H1 (cell line): ENCODE measurements around the gene PCDHB5. TPM values are rescaled to one million over a fixed set of nuclear protein-coding genes. Genes with fewer than 3 reads are reported as not detected.
"Not testable (repeated sequence)": the region's sequence is repeated elsewhere in the genome, so short reads cannot be mapped to it uniquely, and the experiment has no call there.

ENCODE experiments used
- CTCF ChIA-PET: fragments of 300-600 bp; sonication (Branson Sonifier 250); formaldehyde crosslinking; loops from one replicate; lab custom pipeline; 2021; ENCODE audit not compliant: partially characterized antibody; lab: Charles Lee
- POLR2A ChIA-PET: fragments of 300-600 bp; sonication (Branson Sonifier 250); formaldehyde crosslinking; loops from one replicate; lab custom pipeline; 2021; ENCODE audit warnings: inconsistent platforms; ENCODE audit not compliant: partially characterized antibody; lab: Charles Lee
- DNase-seq, 2 experiments: peaks; one replicate each; pipeline versions ENCODE4 v3.0.0 to v3.0.0-alpha.2; 2010 to 2022; ENCODE audit warnings: low spot score in 2 of 2, low read depth in 1 of 2, mixed read lengths in 1 of 2
- FAIRE-seq: peaks from 2 replicates; lab custom pipeline; 2011; peaks lifted over from hg19 to GRCh38; lab: Jason Lieb, UNC
- H2AFZ ChIP-seq: 2 replicates; pipeline ENCODE4 v1.8.1; 2012; ENCODE audit warnings: low read length, inconsistent platforms
- H2AK5ac ChIP-seq: 2 replicates; pipeline ENCODE4 v1.6.1; 2013; ENCODE audit warnings: low read depth, low read length
- H2BK120ac ChIP-seq: replicated peaks from 2 replicates; pipeline ENCODE3; 2013; ENCODE audit warnings: low read depth, low read length, inconsistent platforms
- H2BK12ac ChIP-seq: 2 replicates; pipeline ENCODE4 v1.6.1; 2013; ENCODE audit warnings: low read depth, low read length
- H2BK15ac ChIP-seq: 2 replicates; pipeline ENCODE4 v1.6.1; 2013; ENCODE audit warnings: low read length
- H2BK20ac ChIP-seq: 2 replicates; pipeline ENCODE4 v1.6.1; 2013; ENCODE audit warnings: low read length
- H2BK5ac ChIP-seq: 2 replicates; pipeline ENCODE4 v1.6.1; 2013; ENCODE audit warnings: low read depth, low read length
- H3K14ac ChIP-seq: 2 replicates; pipeline ENCODE4 v1.6.1; 2013; ENCODE audit warnings: inconsistent platforms; ENCODE audit not compliant: insufficient read length
- H3K18ac ChIP-seq: 2 replicates; pipeline ENCODE4 v1.6.1; 2013; ENCODE audit warnings: low read length; ENCODE audit errors: extremely low read depth
- H3K23ac ChIP-seq: 2 replicates; pipeline ENCODE4 v1.6.1; 2013; ENCODE audit warnings: inconsistent platforms; ENCODE audit not compliant: insufficient read length
- H3K23me2 ChIP-seq: 2 replicates; pipeline ENCODE4 v1.6.1; 2013; ENCODE audit warnings: low read depth, low read length
- H3K27ac ChIP-seq: 2 replicates; pipeline ENCODE4 v1.6.1; 2011; ENCODE audit warnings: low read depth, low read length, inconsistent platforms
- H3K27me3 ChIP-seq, 4 experiments: replicated peaks in 1 of 4; 1 replicate in 1 of 4; 2 replicates in 3 of 4; pipeline versions ENCODE4 v1.6.1 to v1.8.1; 2011 to 2013; ENCODE audit warnings: low read length in 3 of 4, mild to moderate bottlenecking in 3 of 4, inconsistent platforms in 2 of 4, mixed read lengths in 2 of 4, moderate library complexity in 1 of 4; ENCODE audit not compliant: control insufficient read depth in 3 of 4, insufficient read depth in 3 of 4; ENCODE audit errors: extremely low read depth in 1 of 4
- H3K36me3 ChIP-seq, 4 experiments: 2 replicates each; pipeline versions ENCODE4 v1.6.1 to v1.8.1; 2011 to 2013; ENCODE audit warnings: mild to moderate bottlenecking in 4 of 4, low read length in 3 of 4, moderate library complexity in 2 of 4, control low read depth in 1 of 4, inconsistent platforms in 1 of 4; ENCODE audit not compliant: insufficient read depth in 4 of 4, control insufficient read depth in 2 of 4
- H3K4ac ChIP-seq: replicated peaks from 2 replicates; pipeline ENCODE3; 2013; ENCODE audit warnings: low read length, low read depth, mixed read lengths, inconsistent platforms; ENCODE audit not compliant: insufficient read length
- H3K4me1 ChIP-seq, 4 experiments: replicated peaks in 1 of 4; 1 replicate in 1 of 4; 2 replicates in 3 of 4; pipeline versions ENCODE4 v1.6.1 to v1.8.1; 2011 to 2013; ENCODE audit warnings: low read length in 3 of 4, inconsistent platforms in 2 of 4, mixed read lengths in 1 of 4; ENCODE audit not compliant: insufficient read depth in 4 of 4, control insufficient read depth in 3 of 4
- H3K4me2 ChIP-seq, 2 experiments: 2 replicates each; pipeline versions ENCODE4 v1.6.1 to v1.8.1; 2011 to 2013; ENCODE audit warnings: low read depth in 2 of 2, low read length in 2 of 2, control low read depth in 1 of 2, inconsistent platforms in 1 of 2, mild to moderate bottlenecking in 1 of 2; ENCODE audit not compliant: insufficient read depth in 1 of 2
- H3K4me3 ChIP-seq, 4 experiments: fragments of 200-600, 300-600 bp in 1 of 4; sonication (generic), shearing (Covaris generic), sonication (Bioruptor Twin) in 1 of 4; 2 replicates each; pipeline versions ENCODE4 v1.5.1 to v1.8.1; 2011 to 2016; ENCODE audit warnings: low read length in 4 of 4, low read depth in 3 of 4, control low read depth in 2 of 4, inconsistent platforms in 2 of 4, mild to moderate bottlenecking in 2 of 4, mixed read lengths in 1 of 4, moderate library complexity in 1 of 4; ENCODE audit not compliant: insufficient read depth in 2 of 4; ENCODE audit errors: extremely low read depth in 1 of 4
- H3K56ac ChIP-seq: replicated peaks from 2 replicates; pipeline ENCODE3; 2013; ENCODE audit warnings: low read depth, mild to moderate bottlenecking, mixed read lengths, low read length, inconsistent platforms; ENCODE audit not compliant: insufficient read length
- H3K79me1 ChIP-seq: 2 replicates; pipeline ENCODE4 v1.6.1; 2013; ENCODE audit warnings: low read depth, low read length, control low read depth
- H3K79me2 ChIP-seq, 2 experiments: 2 replicates each; pipeline versions ENCODE4 v1.6.1 to v1.8.1; 2012 to 2013; ENCODE audit warnings: low read length in 2 of 2, mild to moderate bottlenecking in 2 of 2, inconsistent platforms in 1 of 2; ENCODE audit not compliant: insufficient read depth in 2 of 2, control insufficient read depth in 1 of 2
- H3K9ac ChIP-seq, 4 experiments: replicated peaks in 1 of 4; 1 replicate in 1 of 4; 2 replicates in 3 of 4; pipeline versions ENCODE4 v1.6.1 to v1.8.1; 2011 to 2013; ENCODE audit warnings: low read depth in 3 of 4, low read length in 3 of 4, control low read depth in 2 of 4, mild to moderate bottlenecking in 2 of 4, moderate library complexity in 2 of 4, inconsistent platforms in 1 of 4; ENCODE audit errors: extremely low read depth in 1 of 4
- H3K9me3 ChIP-seq, 2 experiments: 2 replicates each; pipeline versions ENCODE4 v1.6.1 to v1.8.1; 2012 to 2013; ENCODE audit warnings: mild to moderate bottlenecking in 2 of 2, moderate library complexity in 2 of 2, control low read depth in 1 of 2, inconsistent platforms in 1 of 2, low read depth in 1 of 2, low read length in 1 of 2, mixed read lengths in 1 of 2; ENCODE audit not compliant: insufficient read depth in 2 of 2
- H4K20me1 ChIP-seq, 2 experiments: replicated peaks in 1 of 2; 2 replicates each; pipeline versions ENCODE3 to v1.8.1; 2011 to 2013; ENCODE audit warnings: inconsistent platforms in 2 of 2, low read length in 2 of 2, mild to moderate bottlenecking in 1 of 2; ENCODE audit not compliant: insufficient read depth in 2 of 2, control insufficient read depth in 1 of 2
- H4K5ac ChIP-seq: 2 replicates; pipeline ENCODE4 v1.6.1; 2013; ENCODE audit warnings: low read length, low read depth, mixed read lengths, inconsistent platforms; ENCODE audit not compliant: insufficient read length
- H4K8ac ChIP-seq: 2 replicates; pipeline ENCODE4 v1.8.0; 2013; ENCODE audit warnings: mild to moderate bottlenecking, moderate library complexity, low read length, inconsistent platforms; ENCODE audit not compliant: insufficient read depth; ENCODE audit errors: extremely low read depth
- H4K91ac ChIP-seq: replicated peaks from 2 replicates; pipeline ENCODE3; 2013; ENCODE audit warnings: low read length, mixed read lengths, inconsistent platforms; ENCODE audit not compliant: insufficient read length
- ASH2L ChIP-seq: fragments of 200-600, 300-600 bp; sonication (generic); IDR thresholded peaks from one replicate; pipeline ENCODE4 v1.7.1; 2017; ENCODE audit warnings: low read length
- CHD2 ChIP-seq: IDR thresholded peaks from 2 replicates; pipeline ENCODE4 v1.6.1; 2012; ENCODE audit warnings: low read length, improper control_type of control experiment
- CREB1 ChIP-seq: IDR thresholded peaks from 2 replicates; pipeline ENCODE4 v1.6.1; 2012; ENCODE audit warnings: inconsistent platforms
- E2F6 ChIP-seq: IDR thresholded peaks from 2 replicates; pipeline ENCODE4 v1.6.1; 2012; ENCODE audit warnings: inconsistent platforms
- EGR1 ChIP-seq: IDR thresholded peaks from 2 replicates; pipeline ENCODE4 v1.6.1; 2011; ENCODE audit warnings: low read depth, low read length, borderline replicate concordance
- FOSL1 ChIP-seq: IDR thresholded peaks from 2 replicates; pipeline ENCODE4 v1.6.1; 2011; ENCODE audit warnings: mild to moderate bottlenecking, low read depth, low read length, moderate library complexity; ENCODE audit not compliant: insufficient read depth
- POLR2AphosphoS5 ChIP-seq: IDR thresholded peaks from 2 replicates; pipeline ENCODE4 v1.6.1; 2011; ENCODE audit warnings: low read depth, low read length
- POU5F1 ChIP-seq: IDR thresholded peaks from 2 replicates; pipeline ENCODE4 v1.6.1; 2011; ENCODE audit warnings: low read depth, mild to moderate bottlenecking, low read length, moderate library complexity
- SP4 ChIP-seq: IDR thresholded peaks from 2 replicates; pipeline ENCODE4 v1.6.1; 2012; ENCODE audit warnings: low read length, inconsistent platforms
- TBP ChIP-seq: IDR thresholded peaks from 2 replicates; pipeline ENCODE4 v1.6.1; 2011; ENCODE audit warnings: low read depth, low read length, improper control_type of control experiment
- TCF12 ChIP-seq: IDR thresholded peaks from 2 replicates; pipeline ENCODE4 v1.6.1; 2011; ENCODE audit warnings: low read depth, mild to moderate bottlenecking, low read length
- TEAD4 ChIP-seq: IDR thresholded peaks from 2 replicates; pipeline ENCODE4 v1.6.1; 2012; ENCODE audit warnings: low read depth, low read length, inconsistent platforms, mixed read lengths
- ZNF274 ChIP-seq: IDR thresholded peaks from 2 replicates; pipeline ENCODE4 v1.7.0; 2012; ENCODE audit warnings: low read length, borderline replicate concordance; ENCODE audit errors: extremely low read depth
- WGBS, 2 experiments: shearing (Covaris generic) in 1 of 2; methylation state at CpG; one replicate each; pipeline versions ENCODE4 v1.1.6 to v1.1.7; 2013 to 2015; ENCODE audit warnings: low lambda C conversion rate in 2 of 2, mixed read lengths in 2 of 2, inconsistent platforms in 1 of 2, low coverage in 1 of 2, missing lambda C conversion rate in 1 of 2; ENCODE audit not compliant: insufficient replicate concordance in 2 of 2, insufficient coverage in 1 of 2, insufficient read length in 1 of 2; ENCODE audit errors: extremely low coverage in 1 of 2, missing lambda C conversion rate in 1 of 2; 5-methylcytosine and 5-hydroxymethylcytosine counted together
- polyA plus RNA-seq, 7 experiments: library from polyadenylated mRNA; depleted of rRNA in 3 of 7; stranded (reverse) in 5 of 7; unstranded in 2 of 7; fragments of >200 nt in 5 of 7; fragments of 200-250 nt in 2 of 7; gene quantifications; 1 replicate in 5 of 7; 2 replicates in 1 of 7; 4 replicates in 1 of 7; pipeline versions ENCODE4 v1.2.1 to v1.2.3, GENCODE V29; 2011 to 2013; ENCODE audit warnings: missing spikeins in 2 of 7, mixed read lengths in 2 of 7
- total RNA-seq: library from RNA; stranded (reverse); fragmentation: NEBNext Ultra II Directional; extraction: Animal tissue kit (Norgen Biotek cat#: 25700); gene quantifications from 2 replicates; pipeline ENCODE4 v1.2.1, GENCODE V29; 2021

PCDHB5 gene
- total and polyA plus RNA-seq, 2 of the 8 experiments (the other 6 are each of a cell fraction or from before 2014, with no cell fraction given) = 2.4 to 8.2 TPM

GRCh38 chr5:141101059-141101458 lies 33.9 kb upstream of the PCDHB5 start (continued):
- TF ChIP-seq SP4 = no peak
- TF ChIP-seq FOSL1 = no peak
- TF ChIP-seq CHD2 = no peak
- no peak for TF ChIP-seq TEAD4
- TF ChIP-seq ZNF274 = no peak
- no peak for TF ChIP-seq TBP
- no peak for TF ChIP-seq TCF12
- TF ChIP-seq POLR2AphosphoS5 = no peak
- TF ChIP-seq E2F6 = no peak
- no peak for TF ChIP-seq POU5F1
- TF ChIP-seq EGR1 = no peak
- no peak for TF ChIP-seq ASH2L
- no peak for TF ChIP-seq CREB1

GRCh38 chr5:141102070-141102469 lies 32.9 kb upstream of the PCDHB5 start:
- H3K4me3 ChIP-seq, POLR2A ChIA-PET, H3K56ac ChIP-seq, H3K4me2 ChIP-seq, H3K79me2 ChIP-seq, CTCF ChIA-PET, H2BK15ac ChIP-seq, H3K27me3 ChIP-seq, H4K8ac ChIP-seq, H4K91ac ChIP-seq, H2AFZ ChIP-seq, H2BK12ac ChIP-seq, H3K9me3 ChIP-seq, H3K79me1 ChIP-seq, FAIRE-seq, H2AK5ac ChIP-seq, H4K5ac ChIP-seq, H2BK120ac ChIP-seq, H3K23me2 ChIP-seq, H3K14ac ChIP-seq, H3K18ac ChIP-seq, H3K27ac ChIP-seq, DNase-seq, H3K23ac ChIP-seq, H3K9ac ChIP-seq, H2BK20ac ChIP-seq, H3K4ac ChIP-seq, H4K20me1 ChIP-seq, H2BK5ac ChIP-seq, H3K4me1 ChIP-seq: not testable (repeated sequence)
- H3K36me3 ChIP-seq = peaks cover 0 to 15% (median 3%) of the 10 kb centered on the region in 4 experiments; a peak in 3 of 8 replicates
- WGBS, 2 experiments = 94% methylated on average over 28 of the region's 39 CpGs; no CpG with 5 or more reads in 1 of the 2 experiments
